Hematopoietic multipotent progenitor cell treated with erythropoietin and hydrocortisone succinate and interleukin-3 and kit ligand, for 17 days (in vitro differentiated cells): ENCODE data around the gene FUT7.
A peak's percentile ranks its signal among the peaks of the same experiment; 100 is the strongest.

ENCODE experiments used
- DNase-seq: peaks from one replicate; pipeline ENCODE4 v3.0.0-alpha.2; 2015; ENCODE audit warnings: low spot score

The FUT7 gene

GRCh38 chr9:137001857-137002645 is 29.8 kb downstream of the FUT7 start:
- no peak for DNase-seq

DNA sequence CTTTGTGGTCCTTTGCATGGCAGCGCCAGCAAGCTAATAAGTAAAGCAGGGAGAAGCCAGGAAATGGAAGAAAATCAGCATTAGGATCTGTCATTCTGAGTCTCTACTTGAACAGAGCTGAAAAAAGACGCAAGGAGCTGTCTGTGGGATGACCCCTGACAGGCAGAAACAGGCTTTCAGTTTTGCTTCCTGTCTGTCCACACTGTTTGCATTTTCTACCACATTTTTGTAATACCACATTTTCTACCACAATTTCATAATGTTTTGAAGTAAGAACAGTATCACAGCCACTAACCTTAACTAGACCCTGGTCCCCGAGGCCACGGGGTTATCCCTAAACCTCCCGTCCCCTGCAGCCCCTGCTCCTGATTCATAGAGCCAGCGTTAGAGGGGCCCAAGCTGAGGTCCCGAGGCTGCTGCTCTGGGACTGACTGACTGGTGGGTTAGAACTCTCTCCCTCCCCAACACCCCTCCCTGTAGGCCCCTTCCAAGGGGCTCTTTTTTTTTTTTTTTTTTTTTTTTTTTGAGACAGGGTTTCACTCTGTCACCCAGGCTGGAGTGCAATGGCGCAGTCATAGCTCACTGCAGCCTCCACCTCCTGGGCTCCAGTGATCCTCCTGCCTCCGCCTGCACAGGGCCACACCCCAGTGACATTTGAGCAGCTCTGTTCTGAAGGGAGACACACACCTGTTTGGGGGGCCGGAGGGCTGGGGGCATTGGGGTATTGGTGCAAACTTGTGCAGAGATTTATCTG is 31.5 kb downstream of the FUT7 start:
- DNase-seq: no peak

- no peak for DNase-seq
Measured at GRCh38 chr9:136997830-136998234, 34.1 kb downstream of the FUT7 start.

GRCh38 chr9:136997371-136997770 is 34.5 kb downstream of the FUT7 start:
- DNase-seq: no peak

- no peak for DNase-seq
Measured at GRCh38 chr9:136996361-136997292, 35.3 kb downstream of the FUT7 start, which contains the start of gene CLIC3. Gene CLIC3, minus strand, starts transcription at chr9:136996568. Its CDS starts 25 bp downstream, at chr9:136996543.

DNA sequence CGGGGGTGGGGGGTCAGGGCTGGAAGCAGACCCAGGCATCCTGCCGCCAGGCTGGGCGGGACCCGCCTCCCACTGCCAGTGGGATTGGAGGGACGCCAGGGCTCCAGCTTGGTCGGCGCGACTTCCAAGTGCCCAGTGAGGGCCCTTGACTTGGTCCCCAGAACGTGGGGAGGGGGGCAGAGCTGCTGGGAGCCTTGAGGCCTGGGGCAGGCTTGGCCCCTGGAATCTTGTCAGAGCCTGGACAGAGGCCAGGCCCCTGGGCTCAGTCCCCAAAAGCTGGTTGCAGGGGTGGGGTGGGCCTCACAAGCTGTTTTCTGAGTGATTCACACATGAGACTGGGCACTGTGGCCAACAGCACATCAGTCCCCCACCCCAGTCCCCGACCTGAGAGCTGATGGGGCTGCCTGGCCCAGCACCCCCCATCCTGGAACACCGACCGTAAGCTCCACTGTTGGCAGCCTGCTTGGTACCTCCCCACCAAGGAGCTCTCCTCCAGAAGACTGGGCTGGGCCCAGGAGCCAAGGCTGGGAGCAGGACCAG is 36.0 kb downstream of the FUT7 start:
- no peak for DNase-seq

DNA sequence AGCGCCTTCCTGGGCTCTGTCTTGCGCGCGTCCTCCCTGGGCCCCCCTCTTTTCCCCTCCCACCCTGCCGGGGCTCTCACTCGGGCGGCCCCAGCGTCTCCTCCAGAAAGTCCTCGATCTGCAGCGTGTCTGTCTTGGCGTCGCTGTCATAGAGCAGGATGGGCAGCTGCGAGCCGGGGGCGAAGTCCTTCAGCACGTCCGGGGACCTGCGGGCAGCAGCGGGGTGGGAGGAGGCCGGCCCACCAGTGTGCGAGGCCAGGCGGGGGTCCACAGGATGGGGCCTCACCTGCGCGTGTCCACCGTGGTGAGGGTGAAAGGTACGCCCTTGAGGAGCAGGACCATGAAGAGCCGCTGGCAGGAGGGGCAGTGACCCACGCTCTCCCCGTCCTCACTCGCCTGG is 36.5 kb downstream of the FUT7 start:
- no peak for DNase-seq

- DNase-seq: no peak
Measured at GRCh38 chr9:136994888-136995230, 37.0 kb downstream of the FUT7 start.

DNA sequence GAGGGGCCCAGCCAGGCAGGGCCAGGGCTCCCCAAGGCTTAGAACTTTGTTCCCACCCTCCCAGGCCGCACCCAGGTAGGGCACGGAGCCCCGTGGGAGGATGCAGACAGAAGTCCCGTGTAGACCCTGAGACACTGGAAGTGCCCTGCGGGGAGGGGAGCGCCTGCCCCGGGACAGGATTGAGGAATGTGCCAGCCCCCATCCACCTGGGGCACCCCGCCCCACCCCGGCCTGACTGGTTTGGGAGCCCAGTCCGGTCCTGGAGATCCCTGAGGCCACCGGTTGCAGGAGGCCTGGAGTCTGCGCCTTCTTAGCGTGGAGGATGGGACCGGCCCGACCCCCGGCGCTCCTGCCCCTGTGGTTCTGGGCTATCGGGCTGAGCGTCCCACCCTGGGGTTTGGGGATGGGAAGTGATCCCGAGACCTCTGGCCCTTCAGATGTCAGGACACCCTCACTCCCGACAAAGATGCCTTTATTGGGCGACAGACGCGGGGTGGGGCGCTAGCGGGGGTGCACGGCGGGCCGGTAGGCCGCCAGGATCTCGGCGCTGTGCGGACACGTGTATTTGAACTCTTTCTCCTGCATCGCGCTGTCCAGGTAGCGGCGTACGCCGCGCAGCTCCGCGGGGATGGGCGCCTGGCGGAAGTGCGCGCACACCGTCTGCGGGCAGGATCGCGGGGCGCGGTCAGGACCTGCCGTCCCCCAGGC is 37.6 kb downstream of the FUT7 start:
- no peak for DNase-seq

DNA sequence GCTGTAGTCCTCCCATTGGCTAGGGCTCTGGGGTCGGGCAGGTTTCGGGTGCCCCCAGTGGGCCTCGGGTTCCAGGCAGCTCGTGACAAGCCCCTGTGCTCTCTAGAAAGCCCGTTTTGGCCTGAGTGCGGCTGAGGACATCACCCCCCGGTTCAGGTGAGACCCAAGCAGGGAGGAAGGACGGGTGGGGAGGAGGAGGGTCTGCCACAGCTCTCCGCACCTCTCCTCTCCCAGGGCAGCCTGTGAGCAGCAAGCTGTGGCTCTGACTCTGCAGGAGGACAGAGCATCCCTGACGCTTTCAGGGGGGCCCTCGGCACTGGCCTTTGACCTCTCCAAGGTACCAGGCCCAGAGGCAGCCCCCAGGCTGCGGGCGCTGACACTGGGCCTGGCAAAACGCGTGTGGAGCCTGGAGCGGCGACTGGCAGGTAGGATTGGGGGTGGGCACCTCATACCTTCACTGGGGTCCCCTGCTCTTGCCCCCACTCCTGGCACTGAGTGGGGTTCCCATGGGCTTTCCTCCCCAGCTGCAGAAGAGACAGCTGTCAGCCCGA is 39.0 kb downstream of the FUT7 start:
- DNase-seq: no peak

DNA sequence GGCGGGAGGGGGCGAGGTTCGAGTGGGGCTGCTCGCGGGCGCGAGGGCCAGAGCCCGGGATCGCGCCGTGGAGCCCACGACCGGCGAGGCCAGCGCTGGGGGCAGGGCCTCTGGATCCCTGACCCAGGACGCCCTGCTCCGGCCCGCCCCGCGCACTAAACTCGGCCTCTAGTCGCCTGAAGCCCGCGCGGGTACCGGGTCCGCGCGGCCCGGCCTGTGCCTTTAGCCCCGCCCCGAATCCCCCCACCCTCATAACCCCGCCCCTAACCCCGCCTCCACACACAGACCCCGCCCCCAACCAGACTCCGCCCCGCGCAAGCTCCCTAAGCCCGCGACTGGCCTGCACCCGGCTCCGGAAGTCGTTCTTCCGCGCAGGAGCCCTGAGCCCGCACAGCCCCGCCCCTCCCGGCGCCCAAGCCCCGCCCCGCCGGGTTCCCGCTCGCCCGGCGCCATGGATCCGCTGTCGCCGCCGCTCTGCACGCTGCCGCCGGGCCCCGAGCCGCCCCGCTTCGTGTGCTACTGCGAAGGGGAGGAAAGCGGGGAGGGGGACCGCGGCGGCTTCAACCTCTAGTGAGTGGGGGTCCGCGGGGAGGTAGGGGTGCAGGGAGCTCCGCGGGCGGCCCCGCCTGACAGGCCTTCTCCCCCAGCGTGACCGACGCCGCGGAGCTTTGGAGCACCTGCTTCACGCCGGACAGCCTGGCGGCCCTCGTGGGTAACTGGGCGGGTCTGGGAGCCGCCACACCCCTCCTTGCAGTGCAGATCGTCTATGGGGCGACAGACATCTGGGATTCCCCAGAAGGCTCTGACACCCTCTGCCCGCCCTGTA is 39.7 kb downstream of the FUT7 start, which contains the start of gene PAXX:
PAXX (plus strand) TSS at position 430 of the 826 bp plus-strand sequence; CDS start at position 452, 22 bp downstream.
- peak; percentile 77 for DNase-seq

DNA sequence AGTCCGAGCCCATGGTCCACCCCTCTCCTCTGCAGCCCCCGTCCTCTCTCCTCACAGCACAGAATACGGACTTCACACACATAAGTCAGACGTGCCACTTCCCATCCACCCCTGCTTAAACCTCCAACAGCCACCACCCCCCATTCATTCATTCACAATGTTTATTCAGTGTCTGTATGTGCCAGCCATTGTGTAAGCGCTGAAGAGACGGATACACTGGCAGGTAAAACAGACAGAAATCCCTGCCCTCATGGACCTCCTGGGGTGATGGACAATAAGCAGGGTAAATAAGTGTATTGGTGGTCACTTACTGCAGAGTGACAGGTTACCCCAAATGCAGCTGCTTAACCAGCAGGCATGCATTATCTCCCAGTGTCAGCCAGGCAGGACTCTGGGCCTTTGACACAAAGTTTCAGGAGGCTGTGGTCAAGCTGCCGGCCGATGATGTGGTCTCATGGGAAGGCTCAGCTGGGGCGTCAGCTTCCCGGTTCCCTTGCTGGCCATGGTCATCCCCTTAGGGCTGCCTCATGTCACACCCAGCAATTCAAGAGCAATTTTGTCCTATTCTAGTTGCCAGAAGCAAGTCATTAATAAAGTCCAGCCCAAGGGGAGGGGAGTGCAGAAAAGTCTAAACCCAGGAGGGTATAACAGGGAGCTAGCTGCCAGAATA is 41.5 kb downstream of the FUT7 start:
- DNase-seq: no peak

DNA sequence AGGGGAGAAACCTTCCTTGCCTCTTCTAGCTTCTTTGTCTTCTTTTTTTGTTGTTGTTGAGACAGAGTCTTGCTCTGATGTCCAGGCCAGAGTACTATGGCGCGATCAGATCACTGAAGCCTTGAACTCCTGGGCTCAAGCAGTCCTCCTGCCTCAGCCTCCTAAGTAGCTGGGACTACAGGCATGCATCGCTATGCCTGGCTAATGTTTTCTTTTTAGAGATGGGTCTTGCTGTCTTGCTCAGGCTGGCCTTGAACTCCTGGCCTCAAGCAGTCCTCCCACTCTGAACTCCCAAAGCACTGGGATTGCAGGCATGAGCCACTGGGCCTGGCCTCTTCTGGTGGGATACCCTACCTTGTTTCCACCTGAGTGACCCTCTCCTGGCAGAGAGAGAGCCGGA is 43.0 kb downstream of the FUT7 start:
- DNase-seq: no peak

GRCh38 chr9:136985853-136986252 is 46.0 kb downstream of the FUT7 start:
- no peak for DNase-seq

GRCh38 chr9:136985027-136985602 is 46.8 kb downstream of the FUT7 start:
- DNase-seq: no peak

- DNase-seq: no peak
Measured at GRCh38 chr9:136984464-136985026, 47.3 kb downstream of the FUT7 start.

GRCh38 chr9:136983656-136984314 is 48.1 kb downstream of the FUT7 start:
- DNase-seq: no peak

DNA sequence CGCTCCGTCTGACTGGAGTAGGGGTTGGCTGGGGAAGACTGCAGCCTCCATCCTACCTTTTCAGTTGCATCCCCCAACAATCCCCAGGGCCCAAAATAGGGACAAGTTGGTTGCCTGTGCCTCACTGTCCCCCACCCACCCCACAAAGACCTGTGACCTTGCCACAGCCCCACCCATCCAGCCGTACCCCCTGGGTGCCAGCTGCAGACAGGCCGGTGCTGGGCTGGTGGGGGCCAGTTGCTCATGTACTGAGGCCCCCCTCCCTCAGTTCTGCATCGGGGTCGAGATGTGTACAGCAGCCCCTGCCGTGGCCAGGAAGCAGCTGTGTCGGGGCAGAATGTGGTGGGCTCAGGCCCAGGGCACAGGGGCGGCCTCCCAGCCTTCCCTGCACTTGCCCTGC is 48.7 kb downstream of the FUT7 start:
- DNase-seq: no peak
